ENCODE results near the gene CDCP2. TPM values are rescaled to one million over a fixed set of nuclear protein-coding genes. Genes with fewer than 3 reads are reported as not detected.

The CDCP2 gene
- total RNA-seq, 1 donor from 2014 or later: not detected

- H3K27me3 ChIP-seq (ENCODE audit: control insufficient read depth, insufficient read depth, low read length): peaks cover 3% of the 10 kb centered on the region
- H3K36me3 ChIP-seq (ENCODE audit: control insufficient read depth, insufficient read depth, low read length): no peaks in the 10 kb centered on the region
- no peak overlapping the region for H3K4me3 ChIP-seq (ENCODE audit: low read depth, low read length)
- no peak for TF ChIP-seq CTCF (IDR thresholded peaks at IDR 0.05; ENCODE audit: insufficient read depth, low read length, severe bottlenecking)
- FAIRE-seq (no peak), DNase-seq (ENCODE audit: low read depth) (no peak)
Observed at GRCh38 chr1:54127594-54128300, 25.1 kb downstream of the CDCP2 start.

GRCh38 chr1:54126271-54126815 is 26.5 kb downstream of the CDCP2 start:
- peaks cover 4% of the 10 kb centered on the region for H3K27me3 ChIP-seq (ENCODE audit: control insufficient read depth, insufficient read depth, low read length)
- no peak for FAIRE-seq
- no peak for DNase-seq (ENCODE audit: low read depth)
- no peak for TF ChIP-seq CTCF (IDR thresholded peaks at IDR 0.05; ENCODE audit: insufficient read depth, low read length, severe bottlenecking)
- no peak overlapping the region for H3K4me3 ChIP-seq (ENCODE audit: low read depth, low read length)
- no peaks in the 10 kb centered on the region for H3K36me3 ChIP-seq (ENCODE audit: control insufficient read depth, insufficient read depth, low read length)

GRCh38 chr1:54125386-54126070 is 27.3 kb downstream of the CDCP2 start:
- peak; percentile 57 for TF ChIP-seq CTCF (IDR thresholded peaks at IDR 0.05; ENCODE audit: insufficient read depth, low read length, severe bottlenecking)
- peak; percentile 15 for DNase-seq (ENCODE audit: low read depth)
- FAIRE-seq: no peak

GRCh38 chr1:54124906-54125305 is 27.9 kb downstream of the CDCP2 start:
- H3K4me3 ChIP-seq (ENCODE audit: low read depth, low read length): no peak overlapping the region
- no peaks in the 10 kb centered on the region for H3K36me3 ChIP-seq (ENCODE audit: control insufficient read depth, insufficient read depth, low read length)
- DNase-seq (ENCODE audit: low read depth) (no peak), FAIRE-seq (no peak)
- no peak for TF ChIP-seq CTCF (IDR thresholded peaks at IDR 0.05; ENCODE audit: insufficient read depth, low read length, severe bottlenecking)
- peaks cover 4% of the 10 kb centered on the region for H3K27me3 ChIP-seq (ENCODE audit: control insufficient read depth, insufficient read depth, low read length)

More at GRCh38 chr1:54125386-54126070, 27.3 kb downstream of the CDCP2 start:
- Histone ChIP-seq H3K36me3 (ENCODE audit: control insufficient read depth, insufficient read depth, low read length) (no peaks in the 10 kb centered on the region), H3K4me3 (ENCODE audit: low read depth, low read length) (no peak overlapping the region), H3K27me3 (ENCODE audit: control insufficient read depth, insufficient read depth, low read length) (peaks cover 4% of the 10 kb centered on the region)

- no peak for FAIRE-seq
- Histone ChIP-seq H3K4me3 (ENCODE audit: low read depth, low read length) (no peak overlapping the region), H3K27me3 (ENCODE audit: control insufficient read depth, insufficient read depth, low read length) (peaks cover 4% of the 10 kb centered on the region)
Observed at GRCh38 chr1:54124472-54124871, 28.3 kb downstream of the CDCP2 start.

More at GRCh38 chr1:54124472-54124871, 28.3 kb downstream of the CDCP2 start:
- no peak for TF ChIP-seq CTCF (IDR thresholded peaks at IDR 0.05; ENCODE audit: insufficient read depth, low read length, severe bottlenecking)
- DNase-seq (ENCODE audit: low read depth): peak; percentile 19
- no peaks in the 10 kb centered on the region for H3K36me3 ChIP-seq (ENCODE audit: control insufficient read depth, insufficient read depth, low read length)

All from bronchial epithelial cell (primary cell).